Measurements from ENCODE around the gene KIAA0319L.

The KIAA0319L gene

GRCh38 chr1:35386290-35386689, 170.9 kb downstream of the KIAA0319L start:
- DNase-seq (ENCODE audit: low read depth, low spot score) = no peak

All from smooth muscle cell of the brain vasculature (primary cell).